Kidney (tissue), 14 donors: ENCODE measurements around the gene SCAMP5. TPM values are rescaled to one million over a fixed set of nuclear protein-coding genes. Genes with fewer than 3 reads are reported as not detected.

ENCODE experiments used
- DNase-seq, 5 donors: peaks; one replicate each; pipeline ENCODE4 v3.0.0-alpha.2; 2013 to 2020
- FAIRE-seq: peaks from 2 replicates; lab custom pipeline; 2012; peaks lifted over from hg19 to GRCh38; lab: Jason Lieb, UNC
- H3K27ac ChIP-seq, 2 donors: one replicate each; pipeline ENCODE4 v1.7.0; 2013; ENCODE audit warnings: low read depth in 2 of 2, low read length in 2 of 2, inconsistent platforms in 1 of 2
- H3K27me3 ChIP-seq: one replicate; pipeline ENCODE4 v1.7.1; 2013; ENCODE audit warnings: low read length, inconsistent platforms; ENCODE audit not compliant: control insufficient read depth, insufficient read depth
- H3K36me3 ChIP-seq, 3 donors: one replicate each; pipeline versions ENCODE4 v1.7.0 to v1.7.1; 2013; ENCODE audit warnings: low read length in 3 of 3, control low read depth in 1 of 3, inconsistent platforms in 1 of 3; ENCODE audit not compliant: insufficient read depth in 3 of 3, control insufficient read depth in 2 of 3
- H3K4me1 ChIP-seq, 3 donors: one replicate each; pipeline versions ENCODE4 v1.7.0 to v1.7.1; 2013; ENCODE audit warnings: low read length in 3 of 3, inconsistent platforms in 1 of 3, low read depth in 1 of 3; ENCODE audit not compliant: control insufficient read depth in 2 of 3, insufficient read depth in 2 of 3
- H3K4me3 ChIP-seq, 3 donors: one replicate each; pipeline versions ENCODE4 v1.7.0 to v1.8.1; 2013; ENCODE audit warnings: low read length in 3 of 3, control low read depth in 1 of 3, inconsistent platforms in 1 of 3
- H3K9ac ChIP-seq, 3 donors: one replicate each; pipeline versions ENCODE4 v1.7.0 to v1.7.1; 2013; ENCODE audit warnings: low read length in 3 of 3, control low read depth in 1 of 3, inconsistent platforms in 1 of 3
- H3K9me3 ChIP-seq, 3 donors: one replicate each; pipeline versions ENCODE4 v1.7.0 to v1.7.1; 2013; ENCODE audit warnings: low read length in 3 of 3, control low read depth in 1 of 3, inconsistent platforms in 1 of 3; ENCODE audit not compliant: control insufficient read depth in 2 of 3, insufficient read depth in 1 of 3
- CTCF ChIP-seq: IDR thresholded peaks from 3 replicates; pipeline ENCODE4 v1.5.1; 2012; ENCODE audit warnings: mild to moderate bottlenecking, moderate library complexity, borderline replicate concordance; ENCODE audit not compliant: insufficient read depth; ENCODE audit errors: extremely low read depth
- intact Hi-C: fragments of 100-400 bp; cut with DNase I; formaldehyde crosslinking; loops from one replicate; pipeline ENCODE4 v1.11.1; 2022
- polyA plus RNA-seq: library from polyadenylated mRNA; stranded (reverse); fragments of 350-450 nt; fragmentation: Illumina TruSeq; extraction: RNeasy Lipid Tissue Mini Kit (QIAGEN cat#74804); gene quantifications from one replicate; pipeline ENCODE4 v1.2.3, GENCODE V29; 2014; ENCODE audit warnings: low read depth, low replicate concordance; ENCODE audit not compliant: insufficient read depth
- total RNA-seq: library from RNA; stranded (reverse); fragmentation: NEBNext Ultra II Directional; extraction: Animal tissue kit (Norgen Biotek cat#: 25700); gene quantifications from one replicate; pipeline ENCODE4 v1.2.1, GENCODE V29; 2021
- donor health status: control.
- donor health status: control.
- donor health status: control.
- donor health status: control.
- donor health status: control.
- donor health status: DM: yes; HTN: yes; CAD: no.
- donor health status: Normal renal cell carcinoma (clear cell type).

Gene SCAMP5
- total and polyA plus RNA-seq, 2 donors from 2014 or later: 13.4 to 29.5 TPM

- Histone ChIP-seq H3K9me3 (no peaks in the 10 kb centered on the region), H3K27me3 (no peaks in the 10 kb centered on the region), H3K36me3 (no peaks in the 10 kb centered on the region), H3K4me3 (no peak overlapping the region), H3K4me1 (peaks cover 0 to 15% (median 12%) of the 10 kb centered on the region in 3 donors), H3K27ac (no peak overlapping the region), H3K9ac (no peak overlapping the region)
- DNase-seq: no peak
- intact Hi-C loops: no loop called here
- TF ChIP-seq CTCF: no peak
- FAIRE-seq: no peak
Measured at GRCh38 chr15:75052972-75053747, 57.8 kb downstream of the SCAMP5 start.

GRCh38 chr15:75053748-75054125, 58.4 kb downstream of the SCAMP5 start:
- FAIRE-seq (no peak), DNase-seq (no peak)
- Histone ChIP-seq H3K4me3 (no peak overlapping the region), H3K36me3 (no peaks in the 10 kb centered on the region), H3K27me3 (no peaks in the 10 kb centered on the region), H3K9me3 (no peaks in the 10 kb centered on the region), H3K9ac (no peak overlapping the region), H3K4me1 (peaks cover 0 to 15% (median 8%) of the 10 kb centered on the region in 3 donors), H3K27ac (no peak overlapping the region)
- intact Hi-C loops: no loop called here
- no peak for TF ChIP-seq CTCF

GRCh38 chr15:75054172-75054897, 59.0 kb downstream of the SCAMP5 start:
- Histone ChIP-seq H3K9me3 (no peaks in the 10 kb centered on the region), H3K27me3 (no peaks in the 10 kb centered on the region), H3K27ac (no peak overlapping the region), H3K4me3 (no peak overlapping the region), H3K36me3 (no peaks in the 10 kb centered on the region), H3K4me1 (peaks cover 0 to 9% (median 6%) of the 10 kb centered on the region in 3 donors), H3K9ac (no peak overlapping the region)
- FAIRE-seq (no peak), DNase-seq (no peak)
- TF ChIP-seq CTCF: no peak
- intact Hi-C loops: no loop called here
